ENCODE data around the gene FEM1A.
"Not testable (repeated sequence)": the region's sequence is repeated elsewhere in the genome, so short reads cannot be mapped to it uniquely, and the experiment has no call there.

FEM1A gene

DNA sequence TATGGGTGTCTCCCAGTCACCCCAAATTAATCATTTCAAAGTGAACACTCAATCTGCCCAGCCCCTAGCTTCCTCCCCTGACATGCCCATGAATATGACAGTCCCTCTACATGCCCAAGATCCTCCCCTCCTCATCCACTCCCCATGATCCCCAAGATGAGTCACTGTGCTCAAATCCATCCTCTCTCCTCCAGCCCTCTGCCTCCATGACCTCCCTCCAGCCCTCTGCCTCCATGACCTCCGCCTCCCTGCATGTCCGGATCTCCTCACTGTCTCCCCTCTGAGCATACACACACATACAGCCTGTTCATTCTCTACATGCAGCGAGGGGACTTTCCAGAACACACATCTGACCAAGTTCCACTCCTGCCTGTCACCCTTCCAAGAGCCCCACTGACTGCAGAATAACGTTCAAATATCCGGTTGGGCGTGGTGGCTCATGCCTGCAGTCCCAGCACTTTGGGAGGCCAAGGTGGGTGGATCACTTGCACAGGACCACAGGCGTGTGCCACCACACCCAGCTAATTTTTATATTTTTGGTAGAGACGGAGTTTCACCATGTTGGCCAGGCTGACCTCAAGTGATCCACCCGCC lies 18.4 kb upstream of the FEM1A start:
- no peak for DNase-seq (ENCODE audit: low spot score)

DNA sequence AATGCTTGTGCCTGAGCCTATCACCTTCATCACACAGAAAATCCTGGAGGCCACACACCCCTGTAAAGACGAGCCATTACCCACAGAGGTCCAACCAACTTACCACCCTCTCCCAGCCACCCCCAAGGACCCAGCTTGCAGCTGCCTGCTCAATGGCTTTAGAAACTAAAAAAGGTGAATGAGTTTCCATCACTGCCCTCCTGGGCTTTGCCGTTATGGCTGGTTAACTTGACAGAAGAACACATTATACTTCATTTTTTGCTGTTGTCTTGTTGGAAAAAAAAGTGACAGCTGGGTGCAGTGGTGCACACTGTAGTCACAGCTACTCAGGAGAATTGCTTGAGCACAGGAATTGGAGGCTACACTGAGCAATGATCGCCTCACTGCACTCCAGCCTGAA lies 17.4 kb upstream of the FEM1A start:
- no peak for DNase-seq (ENCODE audit: low spot score)

DNA sequence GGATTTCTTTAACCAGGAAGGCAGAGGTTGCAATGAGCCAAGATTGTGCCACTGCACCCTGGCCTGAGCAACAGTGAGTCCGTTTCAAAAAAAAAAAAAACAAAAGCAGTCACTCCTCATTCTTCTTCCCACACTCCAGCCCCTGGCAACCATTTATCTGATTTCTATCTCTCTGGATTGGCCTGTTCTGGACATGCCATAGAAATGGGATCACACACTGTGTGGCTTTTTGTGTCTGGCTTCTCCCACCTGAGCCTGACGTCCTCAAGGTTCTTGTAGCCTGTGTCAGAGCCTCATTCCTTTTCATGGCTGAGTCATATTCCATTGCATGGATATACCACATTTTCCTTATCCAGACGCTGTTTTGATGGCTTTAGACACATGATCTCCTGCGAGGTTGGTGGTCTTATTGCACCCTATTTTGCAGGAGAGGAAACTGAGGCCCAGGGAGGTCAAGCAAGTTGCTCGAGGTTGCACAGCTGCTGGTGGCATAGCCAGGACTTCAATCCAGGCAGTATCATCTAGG lies 15.8 kb upstream of the FEM1A start:
- DNase-seq (ENCODE audit: low spot score) = no peak

DNA sequence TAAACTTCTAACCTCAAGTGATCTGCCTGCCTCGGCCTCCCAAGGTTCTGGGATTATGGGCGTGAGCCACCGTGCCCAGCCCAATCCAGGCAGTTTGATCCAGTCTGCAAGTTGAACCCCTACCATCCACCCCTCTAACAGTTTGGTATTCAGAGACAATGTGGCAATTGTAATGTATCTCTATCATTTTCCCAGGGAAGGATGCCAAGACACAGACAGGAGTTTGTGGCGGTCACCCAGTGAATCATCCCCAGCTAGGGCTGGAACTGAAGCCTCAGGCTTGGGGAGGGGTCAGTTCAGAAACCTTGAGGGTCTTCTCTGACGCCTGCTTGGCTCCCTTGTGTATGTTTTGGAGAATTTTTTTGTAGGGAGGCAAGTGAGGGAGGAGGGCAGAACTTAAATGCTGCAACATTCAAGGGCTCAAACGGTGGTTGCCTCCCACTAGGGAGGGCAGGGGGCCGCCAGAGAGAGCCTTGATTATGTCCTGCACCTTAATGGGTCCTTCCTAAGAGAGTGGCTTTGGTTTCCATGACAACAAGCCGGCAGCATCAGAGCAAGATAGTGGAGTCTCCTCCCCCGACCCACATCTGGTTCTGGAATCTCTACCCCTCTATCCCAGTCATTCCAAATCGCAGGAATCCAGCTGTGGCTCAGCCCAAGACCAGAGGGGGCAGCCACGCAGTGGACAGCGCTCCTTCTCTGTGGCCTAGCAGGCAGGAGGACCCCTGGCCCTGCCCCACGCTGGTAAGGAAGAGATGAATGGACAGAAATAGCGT lies 14.9 kb upstream of the FEM1A start:
- DNase-seq (ENCODE audit: low spot score) = no peak

DNA sequence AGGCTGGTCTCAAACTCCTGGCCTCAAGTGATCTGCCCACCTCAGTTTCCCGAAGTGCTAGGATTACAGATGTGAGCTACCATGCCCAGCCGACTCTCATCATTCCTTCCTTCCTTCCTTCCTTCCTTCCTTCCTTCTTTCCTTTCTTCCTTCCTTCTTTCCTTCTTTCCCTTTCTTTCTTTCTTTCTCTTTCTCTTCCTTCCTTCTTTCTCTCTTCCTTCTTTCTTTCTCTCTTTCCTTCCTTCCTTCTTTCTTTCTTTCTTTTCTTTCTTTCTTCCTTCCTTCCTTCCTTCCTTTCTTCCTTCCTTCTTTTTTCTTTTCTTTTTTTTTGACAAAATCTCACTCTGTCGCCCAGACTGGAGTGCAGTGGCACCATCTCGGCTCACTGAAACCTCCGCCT lies 13.4 kb upstream of the FEM1A start:
- DNase-seq (ENCODE audit: low spot score) = not testable (repeated sequence)

DNA sequence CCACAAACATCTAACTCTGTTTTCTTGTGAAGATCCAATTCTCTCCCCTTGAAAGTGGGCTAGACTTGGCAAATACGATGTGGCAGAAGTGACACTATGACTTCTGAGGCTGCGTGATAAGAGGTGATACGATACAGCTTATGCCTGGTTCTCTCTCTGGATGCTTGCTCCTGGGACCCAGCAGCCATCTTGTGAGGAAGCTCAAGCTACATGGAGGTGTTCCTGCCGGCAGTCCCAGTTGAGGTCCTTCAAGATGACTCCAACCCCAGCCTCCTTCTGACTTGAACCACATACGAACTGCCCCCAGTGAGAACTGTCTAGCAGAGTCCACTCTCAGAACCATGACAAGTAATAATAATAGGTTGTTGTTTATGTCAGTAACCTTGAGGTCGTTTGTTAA lies 10.7 kb upstream of the FEM1A start:
- no peak for DNase-seq (ENCODE audit: low spot score)

DNA sequence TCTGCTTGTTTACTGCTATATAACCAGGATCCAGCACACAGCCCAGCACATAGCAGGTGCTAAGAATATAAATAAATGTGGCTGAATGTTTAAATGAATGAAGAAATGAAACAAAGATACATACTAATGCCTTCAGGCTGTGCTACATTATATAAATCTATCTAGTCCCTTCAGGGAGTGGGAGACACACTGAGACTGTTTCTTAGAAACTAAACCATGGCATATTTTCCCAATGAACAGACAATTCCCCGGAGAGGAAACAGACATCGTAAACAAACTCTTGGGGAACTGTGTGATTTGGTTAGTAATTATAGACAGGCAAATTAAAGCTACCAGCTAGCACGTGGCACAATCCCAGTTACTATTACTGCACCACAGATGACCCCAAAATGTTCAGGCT lies 9.7 kb upstream of the FEM1A start:
- DNase-seq (ENCODE audit: low spot score) = no peak

DNA sequence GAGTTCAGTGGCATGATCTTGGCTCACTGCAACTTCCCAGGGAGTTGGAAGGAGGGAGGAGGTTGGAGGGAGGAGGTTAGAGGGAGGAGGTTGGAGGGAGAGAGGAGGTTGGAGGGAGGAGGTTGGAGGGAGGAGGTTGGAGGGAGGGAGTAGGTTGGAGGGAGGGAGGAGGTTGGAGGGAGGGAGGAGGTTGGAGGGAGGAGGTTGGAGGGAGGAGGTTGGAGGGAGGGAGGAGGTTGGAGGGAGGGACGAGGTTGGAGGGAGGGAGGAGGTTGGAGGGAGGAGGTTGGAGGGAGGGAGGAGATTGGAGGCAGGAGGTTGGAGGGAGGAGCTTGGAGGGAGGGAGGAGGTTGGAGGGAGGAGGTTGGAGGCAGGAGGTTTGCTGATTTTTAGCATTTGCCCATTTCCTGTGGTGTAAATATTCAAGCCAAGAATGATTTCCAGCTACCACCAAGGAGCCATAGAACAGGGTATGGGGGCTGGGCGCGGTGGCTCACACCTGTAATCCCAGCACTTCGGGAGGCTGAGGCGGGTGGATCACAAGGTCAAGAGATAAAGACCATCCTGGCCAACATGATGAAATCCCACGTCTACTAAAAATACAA lies 5.0 kb upstream of the FEM1A start:
- DNase-seq (ENCODE audit: low spot score) = not testable (repeated sequence)

DNA sequence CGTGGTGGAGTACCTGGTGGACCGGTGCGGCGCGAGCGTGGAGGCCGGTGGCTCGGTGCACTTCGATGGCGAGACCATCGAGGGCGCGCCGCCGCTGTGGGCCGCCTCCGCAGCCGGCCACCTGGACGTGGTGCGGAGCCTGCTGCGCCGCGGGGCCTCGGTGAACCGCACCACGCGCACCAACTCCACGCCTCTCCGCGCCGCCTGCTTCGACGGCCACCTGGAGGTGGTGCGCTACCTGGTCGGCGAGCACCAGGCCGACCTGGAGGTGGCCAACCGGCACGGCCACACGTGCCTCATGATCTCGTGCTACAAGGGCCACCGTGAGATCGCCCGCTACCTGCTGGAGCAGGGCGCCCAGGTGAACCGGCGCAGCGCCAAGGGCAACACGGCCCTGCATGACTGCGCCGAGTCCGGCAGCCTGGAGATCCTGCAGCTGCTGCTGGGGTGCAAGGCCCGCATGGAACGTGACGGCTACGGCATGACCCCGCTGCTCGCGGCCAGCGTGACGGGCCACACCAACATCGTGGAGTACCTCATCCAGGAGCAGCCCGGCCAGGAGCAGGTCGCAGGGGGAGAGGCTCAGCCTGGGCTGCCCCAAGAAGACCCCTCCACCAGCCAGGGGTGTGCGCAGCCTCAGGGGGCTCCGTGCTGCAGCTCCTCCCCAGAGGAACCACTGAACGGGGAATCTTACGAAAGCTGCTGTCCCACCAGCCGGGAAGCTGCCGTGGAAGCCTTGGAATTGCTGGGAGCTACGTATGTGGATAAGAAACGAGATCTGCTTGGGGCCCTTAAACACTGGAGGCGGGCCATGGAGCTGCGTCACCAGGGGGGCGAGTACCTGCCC lies 708 bp downstream of the FEM1A start:
- not testable (repeated sequence) for DNase-seq (ENCODE audit: low spot score)

DNA sequence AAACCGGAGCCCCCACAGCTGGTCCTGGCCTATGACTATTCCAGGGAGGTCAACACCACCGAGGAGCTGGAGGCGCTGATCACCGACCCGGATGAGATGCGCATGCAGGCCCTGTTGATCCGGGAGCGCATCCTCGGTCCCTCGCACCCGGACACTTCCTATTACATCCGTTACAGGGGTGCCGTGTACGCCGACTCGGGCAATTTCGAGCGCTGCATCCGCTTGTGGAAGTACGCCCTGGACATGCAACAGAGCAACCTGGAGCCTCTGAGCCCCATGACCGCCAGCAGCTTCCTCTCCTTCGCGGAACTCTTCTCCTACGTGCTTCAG lies 1.3 kb downstream of the FEM1A start:
- DNase-seq (ENCODE audit: low spot score) = not testable (repeated sequence)

DNA sequence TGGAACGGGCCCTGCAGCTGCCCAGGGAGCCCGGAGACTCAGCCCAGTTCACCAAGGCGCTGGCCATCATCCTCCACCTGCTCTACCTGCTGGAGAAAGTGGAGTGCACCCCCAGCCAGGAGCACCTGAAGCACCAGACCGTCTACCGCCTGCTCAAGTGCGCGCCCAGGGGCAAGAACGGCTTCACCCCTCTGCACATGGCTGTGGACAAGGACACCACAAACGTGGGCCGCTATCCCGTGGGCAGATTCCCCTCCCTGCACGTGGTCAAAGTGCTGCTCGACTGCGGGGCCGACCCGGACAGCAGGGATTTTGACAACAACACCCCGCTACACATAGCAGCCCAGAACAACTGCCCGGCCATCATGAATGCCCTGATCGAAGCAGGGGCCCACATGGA lies 1.7 kb downstream of the FEM1A start:
- not testable (repeated sequence) for DNase-seq (ENCODE audit: low spot score)

DNA sequence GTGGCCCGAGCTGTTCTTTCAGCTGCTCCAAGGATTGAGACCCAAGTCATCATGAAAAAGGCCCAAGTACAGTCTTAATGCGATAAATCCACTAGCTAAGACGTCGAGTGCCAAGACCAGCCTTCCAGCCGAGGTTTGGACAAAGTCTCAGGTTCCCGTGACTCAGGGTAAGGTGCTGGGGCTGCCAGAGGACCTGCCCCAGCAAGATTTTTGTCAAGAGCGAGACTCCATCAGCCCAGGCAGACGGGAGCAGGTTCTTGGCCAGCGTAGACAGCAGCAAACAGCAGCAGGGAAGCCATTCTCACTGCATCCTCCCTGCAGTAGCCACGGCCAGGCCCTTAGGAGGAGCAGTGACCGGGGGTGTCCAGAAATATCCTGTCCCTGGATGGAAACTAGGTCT lies 3.4 kb downstream of the FEM1A start:
- no peak for DNase-seq (ENCODE audit: low spot score)

DNA sequence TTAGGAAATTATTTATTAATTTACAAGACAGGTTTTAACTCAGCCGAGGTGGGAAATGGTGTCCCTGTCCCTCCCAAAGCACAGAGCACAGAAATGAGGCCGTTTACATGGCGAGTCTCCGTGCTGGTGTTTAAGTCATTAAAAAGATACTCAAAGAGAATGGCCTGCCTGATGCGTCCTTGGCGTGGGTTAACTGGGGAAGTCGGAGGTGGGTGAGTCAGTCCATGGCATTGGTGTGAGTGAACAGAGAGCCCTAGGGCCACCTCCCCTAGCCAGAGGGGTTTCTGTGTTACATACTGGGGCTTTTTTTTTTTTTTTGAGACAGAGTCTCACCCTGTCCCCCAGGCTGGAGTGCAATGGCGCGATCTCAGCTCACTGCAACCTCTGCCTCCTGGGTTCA lies 3.9 kb downstream of the FEM1A start:
- no peak for DNase-seq (ENCODE audit: low spot score)

DNA sequence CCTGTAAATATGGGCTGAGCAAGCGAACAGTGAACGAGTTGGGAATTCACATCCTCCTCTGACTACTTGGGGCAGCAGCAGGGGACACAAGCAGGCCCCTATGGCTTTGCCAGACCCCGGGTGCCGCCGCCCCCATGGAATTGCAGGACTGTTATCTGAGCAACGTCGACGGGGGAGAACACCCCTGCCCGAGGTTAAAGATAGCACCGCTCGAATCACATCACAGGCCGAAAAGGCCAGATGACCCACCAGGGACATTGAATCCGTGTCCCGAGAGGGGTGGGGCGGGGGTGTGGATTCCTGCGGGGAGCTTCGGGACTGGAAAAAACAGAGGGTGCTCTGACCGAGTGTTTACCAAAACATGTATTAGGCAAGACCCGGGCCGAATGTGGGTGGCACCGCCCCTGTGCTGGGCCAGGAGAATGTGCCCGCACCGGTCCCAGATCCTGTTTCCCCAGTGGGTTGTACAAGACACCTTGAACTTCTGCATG lies 9.1 kb downstream of the FEM1A start:
- no peak for DNase-seq (ENCODE audit: low spot score)

DNA sequence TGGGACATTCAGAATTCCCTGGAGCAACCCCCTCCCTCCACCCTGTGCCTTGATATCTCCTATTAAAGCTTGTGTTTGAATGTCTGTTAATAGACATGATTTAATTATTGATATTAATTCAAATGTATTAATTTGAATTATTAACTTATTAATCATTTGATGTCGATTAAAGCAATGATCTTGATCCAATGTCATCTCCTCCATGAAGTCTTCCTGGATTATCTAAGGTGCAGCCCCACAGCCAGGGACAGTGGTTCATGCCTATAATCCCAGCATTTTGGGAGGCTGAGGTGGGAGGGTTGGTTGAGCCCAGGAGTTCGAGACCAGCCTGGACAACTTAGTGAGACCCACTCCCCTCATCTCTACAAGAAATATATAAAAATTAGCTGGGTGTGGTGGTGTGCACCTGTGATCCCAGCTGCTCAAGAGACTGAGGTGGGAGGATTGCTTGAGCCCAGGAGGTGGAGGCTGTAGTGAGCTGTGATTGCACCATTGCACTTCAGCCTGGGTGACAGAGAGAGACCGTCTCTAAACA lies 9.6 kb downstream of the FEM1A start:
- DNase-seq (ENCODE audit: low spot score) = no peak

DNA sequence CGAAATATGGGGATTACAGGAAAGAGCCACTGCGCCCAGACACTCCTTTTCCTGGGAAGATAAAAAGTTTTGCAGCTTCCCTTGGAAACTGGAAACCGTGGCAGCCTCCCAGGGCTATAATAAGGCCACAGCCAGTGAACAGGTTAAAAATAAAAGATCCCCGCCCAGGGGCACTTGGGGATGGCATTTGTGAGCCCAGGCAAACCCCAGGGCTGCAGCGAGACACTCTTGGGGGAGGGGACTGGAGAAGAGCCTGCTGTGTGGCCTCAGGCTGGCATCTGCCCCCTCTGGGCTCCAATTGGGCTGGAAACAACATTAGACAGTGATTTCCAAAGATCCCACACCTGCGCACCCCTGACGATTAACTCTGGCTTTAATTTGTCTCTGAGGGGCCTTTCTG lies 11.2 kb downstream of the FEM1A start:
- DNase-seq (ENCODE audit: low spot score) = no peak

DNA sequence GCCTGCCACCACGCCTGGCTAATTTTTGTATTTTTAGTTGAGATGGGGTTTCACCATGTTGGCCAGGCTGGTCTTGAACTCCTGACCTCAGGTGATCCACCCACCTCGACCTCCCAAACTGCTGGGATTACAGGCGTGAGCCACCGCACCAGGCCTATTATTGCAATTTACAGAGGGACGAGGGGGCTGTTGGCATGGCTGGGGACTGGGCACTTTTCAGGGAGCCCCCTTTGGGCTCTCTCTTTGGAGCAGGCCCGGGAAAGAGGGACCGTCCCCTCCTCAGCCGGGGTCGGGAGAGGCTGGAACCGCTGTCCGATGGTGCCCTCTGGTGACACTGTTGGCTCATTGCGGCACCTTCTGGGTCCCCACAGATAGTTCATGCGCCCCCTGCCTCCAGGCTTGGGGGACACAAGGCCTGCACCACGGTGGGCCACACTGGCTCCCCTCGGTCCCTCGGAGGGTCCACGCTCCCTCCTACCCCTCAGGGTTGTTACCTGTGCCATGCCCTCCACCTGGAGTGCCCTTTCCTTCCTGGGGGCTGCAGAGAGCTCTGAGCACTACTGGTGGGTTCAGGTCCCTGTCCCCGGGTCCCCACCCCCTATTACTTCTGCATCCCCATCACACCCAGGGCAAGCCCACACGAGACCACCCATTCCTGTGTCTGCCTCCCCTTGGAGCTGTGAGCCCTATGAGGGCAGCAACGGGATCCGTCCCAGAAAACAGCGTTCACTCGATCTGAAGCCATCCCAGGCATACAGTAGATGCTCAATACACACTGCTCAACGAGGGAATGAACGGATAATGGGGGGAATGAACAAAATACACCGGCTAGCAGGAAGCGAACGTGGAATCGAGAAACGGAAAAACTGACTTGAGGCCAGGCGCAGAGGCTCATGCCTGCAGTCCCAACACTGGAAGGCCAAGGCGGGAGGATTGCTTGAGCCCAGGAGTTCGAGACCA lies 12.5 kb downstream of the FEM1A start:
- DNase-seq (ENCODE audit: low spot score) = peak; percentile 63

DNA sequence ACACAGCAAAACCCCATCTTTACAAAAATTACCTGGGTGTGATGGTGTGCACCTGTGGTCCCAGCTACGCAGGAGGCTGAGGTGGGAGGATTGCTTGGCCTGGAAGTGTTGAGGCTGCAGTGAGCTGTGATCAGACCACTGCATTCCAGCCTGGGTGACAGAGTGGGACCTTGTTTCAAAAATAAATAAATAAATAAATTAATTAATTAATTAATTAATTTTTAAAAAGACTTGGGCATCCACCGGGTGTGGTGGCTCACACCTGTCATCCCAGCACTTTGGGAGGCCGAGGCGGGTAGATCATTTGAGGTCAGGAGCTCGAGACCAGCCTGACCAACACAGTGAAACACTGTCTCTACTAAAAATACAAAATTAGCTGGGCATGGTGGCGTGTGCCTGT lies 13.6 kb downstream of the FEM1A start:
- DNase-seq (ENCODE audit: low spot score) = not testable (repeated sequence)

DNA sequence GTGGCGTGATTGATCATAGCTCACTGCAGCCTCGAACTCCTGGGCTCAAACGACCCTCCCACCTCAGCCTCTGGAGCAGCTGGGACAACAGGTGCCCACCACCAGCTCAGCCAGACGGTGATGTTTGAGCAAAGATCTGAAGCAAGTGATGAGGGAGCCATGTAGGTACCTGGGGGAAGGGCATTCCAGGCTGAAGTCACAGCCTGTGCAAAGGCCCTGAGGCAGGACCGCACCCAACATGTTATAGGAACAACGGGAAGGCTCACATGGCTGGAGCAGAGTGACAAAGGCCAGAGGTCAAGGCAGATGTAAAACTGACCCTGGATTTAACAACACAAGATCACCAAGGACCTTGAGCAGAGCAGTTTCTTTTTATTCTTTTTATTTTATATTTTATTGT lies 14.8 kb downstream of the FEM1A start:
- no peak for DNase-seq (ENCODE audit: low spot score)

DNA sequence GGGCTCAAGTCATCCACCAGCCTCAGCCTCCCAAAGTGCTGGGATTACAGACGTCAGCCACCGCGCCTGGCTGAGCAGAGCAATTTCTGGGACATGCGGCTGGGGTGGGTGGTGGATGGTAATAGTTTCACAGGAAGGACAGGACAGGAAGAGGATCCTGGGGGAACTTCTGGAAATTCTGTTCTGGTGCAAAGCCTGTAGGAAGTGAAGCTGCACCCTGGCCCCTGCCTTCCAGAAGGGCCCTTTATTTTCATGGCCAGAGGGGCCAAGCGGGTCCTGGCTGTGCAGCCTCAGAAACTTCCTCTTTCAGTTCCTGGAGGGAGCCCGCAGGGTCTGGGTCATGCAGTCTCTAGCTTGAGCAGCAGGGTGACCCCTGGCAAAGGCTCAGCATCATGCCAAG lies 15.7 kb downstream of the FEM1A start:
- DNase-seq (ENCODE audit: low spot score) = no peak

Measured in CD4-positive, alpha-beta T cell treated with Interleukin-2 at 100 ng/mL for 4 hours (primary cell).